Left lung (tissue), 10 donors: ENCODE results near the gene IFI44. TPM values are rescaled to one million over a fixed set of nuclear protein-coding genes. Genes with fewer than 3 reads are reported as not detected.

ENCODE experiments used
- ATAC-seq: fragments of 200-7000 bp; cut with Tn5 transposase; one replicate; pipeline ENCODE4 v1.9.1; 2020; ENCODE audit warnings: moderate library complexity
- DNase-seq, 4 donors: peaks; one replicate each; pipeline ENCODE4 v3.0.0-alpha.2; 2013 to 2020
- H3K27ac ChIP-seq, 2 donors: fragments of 200-600 bp; sonication (generic) in 1 of 2; one replicate each; pipeline versions ENCODE4 v1.5.0 to v1.8.0; 2020 to 2021
- H3K27me3 ChIP-seq, 2 donors: fragments of 200-600 bp; sonication (generic) in 1 of 2; one replicate each; pipeline versions ENCODE4 v1.5.0 to v1.8.0; 2020 to 2021
- H3K36me3 ChIP-seq, 2 donors: fragments of 200-600 bp; sonication (generic) in 1 of 2; one replicate each; pipeline versions ENCODE4 v1.5.0 to v1.8.0; 2020 to 2021
- H3K4me1 ChIP-seq, 2 donors: fragments of 200-600 bp; one replicate each; pipeline ENCODE4 v1.8.0; 2021
- H3K4me3 ChIP-seq, 2 donors: fragments of 200-600 bp; sonication (generic) in 1 of 2; one replicate each; pipeline versions ENCODE4 v1.5.0 to v1.8.0; 2020 to 2021; ENCODE audit warnings: mild to moderate bottlenecking in 1 of 2
- H3K9me3 ChIP-seq, 2 donors: fragments of 200-600 bp; sonication (generic) in 1 of 2; one replicate each; pipeline versions ENCODE4 v1.5.0 to v1.8.0; 2020 to 2021
- CTCF ChIP-seq, 2 donors: fragments of 200-600 bp; sonication (generic) in 1 of 2; IDR thresholded peaks; one replicate each; pipeline versions ENCODE4 v1.5.0 to v1.8.0; 2021; ENCODE audit warnings: antibody characterized with exemption in 2 of 2
- intact Hi-C, 2 donors: fragments of 100-400 bp; cut with DNase I; formaldehyde crosslinking; loops; one replicate each; pipeline versions ENCODE4 v1.11.2 to v1.14.2; 2022
- polyA plus RNA-seq, 6 donors: library from polyadenylated mRNA; unstranded; fragments of 120-200 nt; gene quantifications; one replicate each; pipeline ENCODE4 v1.2.1, GENCODE V29; 2013; ENCODE audit not compliant: insufficient read length in 6 of 6
- total RNA-seq, 2 donors: library from RNA; stranded (reverse); fragmentation: NEBNext Ultra II Directional; extraction: Animal tissue kit (Norgen Biotek cat#: 25700); gene quantifications; one replicate each; pipeline ENCODE4 v1.2.1, GENCODE V29; 2021
- donor health status: DM: no; HTN: yes; CAD: no.
- donor health status: DM: no; HTN: no; CAD: no.

IFI44 gene
- total and polyA plus RNA-seq, 8 donors = 40.8 to 77.8 (median 53.7) TPM

GRCh38 chr1:78668427-78668826, 18.8 kb downstream of the IFI44 start:
- no peak for TF ChIP-seq CTCF (IDR thresholded peaks at IDR 0.05)
- no peaks in the 10 kb centered on the region for H3K9me3 ChIP-seq
- intact Hi-C loops = no loop called here
- H3K27ac ChIP-seq = no peak overlapping the region
- H3K4me3 ChIP-seq = no peak overlapping the region
- ATAC-seq (no peak), DNase-seq (no peak)
- H3K4me1 ChIP-seq = no peaks in the 10 kb centered on the region
- H3K36me3 ChIP-seq = peaks cover 0 to 5% of the 10 kb centered on the region in 2 donors
- no peaks in the 10 kb centered on the region for H3K27me3 ChIP-seq

GRCh38 chr1:78672428-78672827, 22.8 kb downstream of the IFI44 start:
- ATAC-seq = peak; percentile 15
- TF ChIP-seq CTCF (IDR thresholded peaks at IDR 0.05) = no peak
- peaks cover 0 to 8% of the 10 kb centered on the region in 2 donors for H3K4me1 ChIP-seq
- no peaks in the 10 kb centered on the region for H3K9me3 ChIP-seq
- DNase-seq = peak in 1 of 4 donors; percentile 28
- no peak overlapping the region for H3K27ac ChIP-seq
- no peaks in the 10 kb centered on the region for H3K36me3 ChIP-seq
- no peak overlapping the region for H3K4me3 ChIP-seq
- intact Hi-C loops = no loop called here
- H3K27me3 ChIP-seq = no peaks in the 10 kb centered on the region

- ATAC-seq = no peak
- intact Hi-C loops = no loop called here
- Histone ChIP-seq H3K27me3 (no peaks in the 10 kb centered on the region), H3K4me3 (no peak overlapping the region), H3K27ac (no peak overlapping the region), H3K4me1 (peaks cover 0 to 8% of the 10 kb centered on the region in 2 donors), H3K36me3 (no peaks in the 10 kb centered on the region), H3K9me3 (no peaks in the 10 kb centered on the region)
- peak in 1 of 4 donors; percentile 13 for DNase-seq
- TF ChIP-seq CTCF (IDR thresholded peaks at IDR 0.05) = no peak
Measured at GRCh38 chr1:78673120-78673519, 23.5 kb downstream of the IFI44 start.

- no peak overlapping the region for H3K4me3 ChIP-seq
- H3K9me3 ChIP-seq = no peaks in the 10 kb centered on the region
- intact Hi-C loops = loop anchor here in 1 of 2 donors (5.0 kb wide), 1 partner anchor 59 kb away; no protein-coding TSS in a partner anchor
- TF ChIP-seq CTCF (IDR thresholded peaks at IDR 0.05) = peak; percentile 85 to 91
- H3K27ac ChIP-seq = no peak overlapping the region
- DNase-seq = peak in 2 of 4 donors; percentile 45 to 73
- H3K4me1 ChIP-seq = peaks cover 0 to 8% of the 10 kb centered on the region in 2 donors
- peak; percentile 76 for ATAC-seq
- no peaks in the 10 kb centered on the region for H3K27me3 ChIP-seq
- H3K36me3 ChIP-seq = no peaks in the 10 kb centered on the region
Measured at GRCh38 chr1:78676347-78676982, 26.8 kb downstream of the IFI44 start.

- no peak overlapping the region for H3K4me3 ChIP-seq
- intact Hi-C loops = loop anchor here in 1 of 2 donors (5.0 kb wide), 1 partner anchor 60 kb away; no protein-coding TSS in a partner anchor
- DNase-seq (no peak), ATAC-seq (no peak)
- peaks cover 0 to 8% of the 10 kb centered on the region in 2 donors for H3K4me1 ChIP-seq
- H3K27me3 ChIP-seq = no peaks in the 10 kb centered on the region
- TF ChIP-seq CTCF (IDR thresholded peaks at IDR 0.05) = no peak
- H3K9me3 ChIP-seq = no peaks in the 10 kb centered on the region
- no peak overlapping the region for H3K27ac ChIP-seq
- no peaks in the 10 kb centered on the region for H3K36me3 ChIP-seq
Measured at GRCh38 chr1:78676993-78677392, 27.4 kb downstream of the IFI44 start.
